T-helper 2 cell treated with Interferon-gamma antibody and Interleukin-4, amounts not matched to agents 5 μg/mL and 100 μg/mL, for 36 hours (primary cell): ENCODE measurements around the gene SPDYE6.
A peak's percentile ranks its signal among the peaks of the same experiment; 100 is the strongest.
"Not testable (repeated sequence)": the region's sequence is repeated elsewhere in the genome, so short reads cannot be mapped to it uniquely, and the experiment has no call there.

Source experiments
- DNase-seq: peaks from one replicate; pipeline ENCODE4 v3.0.0; 2021; ENCODE audit warnings: low spot score
- H3K27ac Mint-ChIP-seq: one replicate; pipeline ENCODE4 v1.8.0; 2021; ENCODE audit warnings: mild to moderate bottlenecking, mixed read lengths
- H3K27me3 Mint-ChIP-seq: one replicate; pipeline ENCODE4 v1.8.0; 2021; ENCODE audit warnings: low read depth, mixed read lengths
- H3K36me3 Mint-ChIP-seq: one replicate; pipeline ENCODE4 v1.8.0; 2021; ENCODE audit warnings: low read depth, mixed read lengths
- H3K4me1 Mint-ChIP-seq: one replicate; pipeline ENCODE4 v1.8.0; 2021; ENCODE audit warnings: low read depth, mixed read lengths
- H3K4me3 Mint-ChIP-seq: one replicate; pipeline ENCODE4 v1.8.0; 2022; ENCODE audit warnings: mild to moderate bottlenecking, moderate library complexity, mixed read lengths
- H3K9me3 Mint-ChIP-seq: one replicate; pipeline ENCODE4 v1.8.0; 2021; ENCODE audit warnings: mixed read lengths

SPDYE6 gene, protein sequence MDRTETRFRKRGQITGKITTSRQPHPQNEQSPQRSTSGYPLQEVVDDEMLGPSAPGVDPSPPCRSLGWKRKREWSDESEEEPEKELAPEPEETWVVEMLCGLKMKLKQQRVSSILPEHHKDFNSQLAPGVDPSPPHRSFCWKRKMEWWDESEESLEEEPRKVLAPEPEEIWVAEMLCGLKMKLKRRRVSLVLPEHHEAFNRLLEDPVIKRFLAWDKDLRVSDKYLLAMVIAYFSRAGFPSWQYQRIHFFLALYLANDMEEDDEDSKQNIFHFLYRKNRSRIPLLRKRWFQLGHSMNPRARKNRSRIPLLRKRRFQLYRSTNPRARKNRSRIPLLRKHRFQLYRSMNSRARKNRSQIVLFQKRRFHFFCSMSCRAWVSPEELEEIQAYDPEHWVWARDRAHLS

DNA sequence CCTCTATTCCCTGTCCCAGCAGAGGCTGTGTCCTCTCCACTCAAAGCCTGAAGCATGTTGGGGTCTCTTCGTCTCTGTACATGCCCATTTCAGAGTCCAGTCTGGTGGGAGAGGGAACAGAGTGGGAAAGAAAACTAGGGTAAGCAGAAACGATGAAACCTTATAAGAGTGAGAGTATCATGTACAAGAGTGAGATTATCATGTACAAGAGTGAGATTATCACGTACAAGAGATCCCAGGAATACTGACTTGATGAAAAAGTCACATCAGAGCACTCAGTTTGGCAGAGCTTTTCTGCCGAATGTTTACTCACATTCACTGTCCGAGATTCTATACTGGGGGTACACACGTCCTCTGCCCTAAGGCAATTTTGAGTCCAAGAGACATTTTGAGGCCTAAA is at the start of gene SPDYE6:
Gene SPDYE6, minus strand, starts transcription at position 101 of the 400 bp plus-strand sequence. CDS start 421 bp downstream, outside the sequence.
- H3K27me3 Mint-ChIP-seq, H3K36me3 Mint-ChIP-seq, H3K4me1 Mint-ChIP-seq, H3K27ac Mint-ChIP-seq, H3K4me3 Mint-ChIP-seq, H3K9me3 Mint-ChIP-seq, DNase-seq: not testable (repeated sequence)

DNA sequence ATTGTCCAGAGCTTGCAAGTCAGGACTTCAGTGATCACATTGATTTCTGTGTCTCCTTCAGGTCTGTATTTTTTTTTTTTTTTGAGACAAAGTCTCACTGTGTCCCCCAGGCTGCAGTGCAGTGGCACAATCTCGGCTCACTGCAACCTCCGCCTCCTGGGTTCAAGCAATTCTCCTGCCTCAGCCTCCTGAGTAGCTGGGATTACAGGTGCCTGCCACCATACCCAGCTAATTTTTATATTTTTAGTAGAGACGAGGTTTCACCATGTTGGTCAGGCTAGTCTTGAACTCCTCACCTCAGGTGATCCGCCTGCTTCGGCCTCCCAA is 48.6 kb upstream of the SPDYE6 start:
- not testable (repeated sequence) for DNase-seq, H3K27ac Mint-ChIP-seq, H3K9me3 Mint-ChIP-seq, H3K4me1 Mint-ChIP-seq, H3K27me3 Mint-ChIP-seq, H3K4me3 Mint-ChIP-seq
- H3K36me3 Mint-ChIP-seq, result peaks cover 56% of the 10 kb centered on the region

DNA sequence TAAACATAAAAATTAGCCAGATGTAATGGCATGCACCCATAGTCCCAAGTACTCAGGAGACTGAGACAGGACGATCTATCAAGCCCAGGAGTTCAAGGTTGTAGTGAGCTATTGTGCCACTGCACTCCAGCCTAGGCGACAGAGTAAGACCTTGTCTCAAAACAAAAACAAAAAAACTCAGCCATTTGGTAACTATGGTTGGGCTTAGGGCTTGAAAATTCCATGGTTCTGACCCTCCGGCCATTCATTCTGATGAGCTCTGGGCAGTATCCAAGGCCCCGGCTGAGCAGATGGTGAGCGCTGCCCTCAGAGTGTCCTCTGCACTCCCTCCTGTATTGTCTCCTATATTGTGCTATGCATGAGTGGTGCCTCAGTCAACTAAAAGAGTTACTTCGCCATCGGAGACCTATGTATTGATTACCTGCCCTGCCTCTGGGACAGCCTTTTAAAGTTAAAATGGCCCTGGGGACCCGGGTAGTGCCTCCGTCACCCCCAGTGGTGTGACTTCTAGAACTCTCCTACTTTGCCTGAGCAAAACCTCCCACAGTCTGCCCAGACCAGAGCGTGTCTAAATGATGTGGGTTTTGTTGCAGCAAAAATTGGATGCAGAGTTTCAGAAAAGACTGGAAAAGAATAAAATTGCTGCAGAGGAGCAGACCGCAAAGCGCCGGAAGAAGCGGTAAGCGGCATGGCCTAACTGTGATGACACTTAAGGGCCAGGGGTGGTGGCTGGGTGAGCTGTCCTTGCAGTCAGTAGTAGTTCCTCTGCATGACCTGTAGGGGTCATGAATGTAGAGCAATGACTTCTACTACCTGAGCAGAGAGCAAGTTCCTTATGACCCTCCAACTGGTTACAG is 48.0 kb upstream of the SPDYE6 start:
- Mint-ChIP-seq H3K36me3 (peaks cover 54% of the 10 kb centered on the region), H3K9me3 (no peaks in the 10 kb centered on the region), H3K4me1 (peaks cover 7% of the 10 kb centered on the region), H3K4me3 (no peak overlapping the region), H3K27ac (no peak overlapping the region), H3K27me3 (no peaks in the 10 kb centered on the region)
- peak; percentile 34 for DNase-seq

DNA sequence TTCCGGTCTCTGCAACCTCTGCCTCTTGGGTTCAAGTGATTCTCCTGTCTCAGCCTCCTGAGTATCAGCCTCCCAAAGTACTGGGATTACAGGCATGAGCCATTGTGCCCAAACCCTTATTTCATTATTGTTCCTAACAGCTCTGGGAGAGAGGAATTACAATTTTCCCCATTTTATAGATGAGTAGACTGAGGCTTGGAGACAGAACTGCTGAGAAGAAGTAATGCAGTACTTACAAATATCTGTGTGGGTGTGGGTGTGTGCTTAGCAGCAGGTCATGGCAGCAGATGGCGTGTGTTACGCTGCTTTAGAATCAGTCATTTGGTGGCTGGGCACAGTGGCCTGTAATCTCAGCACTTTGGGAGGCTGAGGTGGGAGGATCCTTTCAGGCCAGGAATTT is 47.3 kb upstream of the SPDYE6 start:
- Mint-ChIP-seq H3K4me3 (no peak overlapping the region), H3K27ac (no peak overlapping the region), H3K36me3 (peaks cover 51% of the 10 kb centered on the region)

DNA sequence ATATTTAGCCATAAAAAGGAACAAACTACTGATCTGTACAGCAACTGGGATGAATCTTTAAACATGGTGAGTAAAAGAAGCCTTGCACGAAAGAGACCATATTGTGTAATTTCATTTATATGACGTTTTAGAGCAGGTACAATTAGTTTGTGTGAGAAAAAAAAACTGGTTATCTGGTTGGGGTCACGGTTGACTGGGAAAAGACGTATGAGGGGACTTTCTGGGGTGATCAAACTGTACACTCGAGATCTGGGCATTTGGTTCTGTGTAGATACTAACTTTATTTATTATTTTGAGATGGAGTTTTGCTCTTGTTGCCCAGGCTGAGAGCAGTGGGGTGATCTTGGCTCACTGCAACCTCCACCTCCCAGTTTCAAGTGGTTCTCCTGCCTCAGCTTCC is 44.1 kb upstream of the SPDYE6 start:
- H3K36me3 Mint-ChIP-seq, result peaks cover 37% of the 10 kb centered on the region
- peaks cover 16% of the 10 kb centered on the region for H3K4me1 Mint-ChIP-seq
- H3K27me3 Mint-ChIP-seq, result no peaks in the 10 kb centered on the region
- no peak for DNase-seq
- H3K9me3 Mint-ChIP-seq, result no peaks in the 10 kb centered on the region
- H3K27ac Mint-ChIP-seq, result no peak overlapping the region
- H3K4me3 Mint-ChIP-seq, result no peak overlapping the region

More for the DNA sequence above, 47.3 kb upstream of the SPDYE6 start:
- DNase-seq, result no peak
- Mint-ChIP-seq H3K27me3 (no peaks in the 10 kb centered on the region), H3K4me1 (peaks cover 7% of the 10 kb centered on the region), H3K9me3 (no peaks in the 10 kb centered on the region)

DNA sequence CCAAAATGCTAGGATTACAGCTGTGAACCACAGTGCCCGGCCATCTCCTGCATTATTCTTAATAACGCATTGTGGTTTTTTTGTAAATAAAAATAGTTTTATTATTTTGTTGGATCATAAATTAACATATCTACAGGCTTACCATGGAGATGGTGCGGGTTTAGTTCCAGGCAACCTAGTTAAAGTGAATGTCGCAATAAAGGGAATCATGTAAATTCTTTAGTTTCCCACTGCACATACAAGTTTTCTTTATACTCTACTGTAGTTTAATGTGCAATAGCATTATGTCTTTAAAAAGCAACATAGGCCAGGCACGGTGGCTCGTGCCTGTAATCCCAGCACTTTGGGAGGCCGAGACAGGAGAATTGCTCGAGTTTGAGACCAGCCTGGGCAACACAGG is 42.3 kb upstream of the SPDYE6 start:
- no peaks in the 10 kb centered on the region for H3K27me3 Mint-ChIP-seq
- peaks cover 32% of the 10 kb centered on the region for H3K36me3 Mint-ChIP-seq
- H3K4me3 Mint-ChIP-seq, result no peak overlapping the region
- H3K4me1 Mint-ChIP-seq, result peaks cover 12% of the 10 kb centered on the region
- H3K27ac Mint-ChIP-seq, result no peak overlapping the region
- DNase-seq, result no peak
- no peaks in the 10 kb centered on the region for H3K9me3 Mint-ChIP-seq

DNA sequence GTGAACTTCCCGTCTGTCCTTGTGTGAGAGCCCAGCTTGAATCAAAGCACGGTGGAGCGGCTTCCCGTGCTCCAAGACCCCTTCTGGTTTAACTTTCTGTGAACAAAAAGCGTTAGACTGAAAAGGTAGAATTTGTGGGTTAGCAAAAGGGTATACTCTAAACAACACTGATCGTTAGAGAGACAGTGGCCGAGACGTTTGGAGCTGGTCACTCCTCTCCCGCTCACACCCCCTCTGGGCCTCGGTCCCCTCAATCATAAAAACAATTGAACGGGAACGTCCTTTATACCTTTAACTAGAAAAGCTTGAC is 40.4 kb upstream of the SPDYE6 start:
- no peaks in the 10 kb centered on the region for H3K9me3 Mint-ChIP-seq
- H3K27ac Mint-ChIP-seq, result peak overlapping the region; percentile 91
- H3K4me3 Mint-ChIP-seq, result peak overlapping the region; percentile 93
- no peak for DNase-seq
- H3K36me3 Mint-ChIP-seq, result peaks cover 33% of the 10 kb centered on the region
- H3K4me1 Mint-ChIP-seq, result peaks cover 12% of the 10 kb centered on the region
- H3K27me3 Mint-ChIP-seq, result no peaks in the 10 kb centered on the region

DNA sequence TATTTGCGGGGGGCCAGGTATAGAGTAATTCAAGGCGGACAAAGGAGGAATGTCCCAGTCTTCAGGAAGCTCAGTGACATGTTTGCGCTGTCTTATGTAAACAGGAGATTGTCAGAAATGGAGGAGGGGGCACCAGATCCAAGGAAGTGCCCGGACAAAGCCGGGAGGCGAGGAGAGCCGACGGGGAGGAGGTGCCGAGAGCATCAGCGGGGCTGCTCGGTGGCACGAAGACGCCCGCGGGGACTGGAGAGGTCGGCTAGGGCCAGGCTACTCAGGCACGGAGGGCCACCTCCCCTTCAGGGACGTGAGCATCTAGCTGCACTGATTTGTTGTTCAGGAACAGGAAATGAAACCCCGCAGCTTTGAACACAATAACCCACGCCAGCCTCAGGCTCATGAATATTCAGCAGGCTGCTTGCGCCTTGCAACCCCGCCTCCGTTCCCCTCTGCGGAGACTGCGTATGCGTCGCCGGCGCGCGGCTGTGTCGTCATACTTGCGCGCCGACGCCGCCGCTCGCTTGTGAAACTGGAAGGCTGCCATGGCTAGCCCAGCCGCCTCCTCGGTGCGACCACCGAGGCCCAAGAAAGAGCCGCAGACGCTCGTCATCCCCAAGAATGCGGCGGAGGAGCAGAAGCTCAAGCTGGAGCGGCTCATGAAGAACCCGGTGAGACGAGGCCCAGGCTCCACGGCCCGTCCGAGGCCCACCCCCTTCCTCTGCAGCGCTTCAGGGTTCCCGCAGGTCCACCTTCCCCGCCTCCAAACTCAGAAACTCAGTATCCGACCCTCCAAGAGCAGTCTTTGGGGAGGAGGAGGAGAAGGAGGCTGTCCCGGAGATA is 39.8 kb upstream of the SPDYE6 start, which contains the start of gene PRKRIP1:
Gene PRKRIP1, plus strand, starts transcription at position 491 of the 837 bp plus-strand sequence. Its CDS starts 49 bp downstream, at position 540.
- no peaks in the 10 kb centered on the region for H3K9me3 Mint-ChIP-seq
- peaks cover 32% of the 10 kb centered on the region for H3K36me3 Mint-ChIP-seq
- H3K27ac Mint-ChIP-seq, result peak within 1 kb of the TSS; percentile 91
- DNase-seq, result peak; percentile 82
- H3K27me3 Mint-ChIP-seq, result no peaks in the 10 kb centered on the region
- H3K4me3 Mint-ChIP-seq, result peak within 1 kb of the TSS; percentile 93
- H3K4me1 Mint-ChIP-seq, result peaks cover 12% of the 10 kb centered on the region

DNA sequence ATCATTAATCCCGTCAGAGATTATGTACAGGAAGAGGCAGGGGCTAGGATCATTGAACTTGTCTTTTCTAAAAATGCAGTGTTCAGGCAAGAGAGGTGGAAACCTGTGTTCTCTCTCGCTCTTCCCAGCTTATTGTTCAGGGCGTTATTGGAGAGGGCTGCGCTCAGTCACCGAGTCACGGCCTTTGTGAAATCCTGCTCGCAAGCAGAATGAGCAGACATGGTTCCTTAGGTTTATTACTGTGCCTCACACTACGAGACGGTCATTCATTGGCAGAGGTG is 39.3 kb upstream of the SPDYE6 start:
- Mint-ChIP-seq H3K36me3 (peaks cover 28% of the 10 kb centered on the region), H3K27ac (peak overlapping the region; percentile 50), H3K4me3 (peak overlapping the region; percentile 93), H3K27me3 (no peaks in the 10 kb centered on the region), H3K9me3 (no peaks in the 10 kb centered on the region), H3K4me1 (peaks cover 12% of the 10 kb centered on the region)
- no peak for DNase-seq

DNA sequence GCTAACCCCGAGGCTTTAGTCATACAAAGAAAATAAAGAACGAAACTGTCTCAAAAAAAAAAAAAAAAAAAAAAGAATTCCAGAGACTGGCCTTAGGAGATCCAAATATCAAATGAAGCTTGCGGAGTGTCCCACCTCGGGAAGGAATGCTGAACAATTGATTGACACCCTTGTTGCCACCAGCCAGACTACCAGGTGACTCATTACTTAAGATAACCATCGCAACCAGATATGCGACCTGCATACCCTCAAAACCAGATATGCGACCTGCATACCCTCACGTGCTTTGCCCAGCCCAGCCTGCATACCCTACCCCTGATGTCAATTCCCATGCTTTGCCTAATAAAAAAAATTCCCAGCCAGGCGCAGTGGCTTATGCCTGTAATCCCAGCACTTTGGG is 37.2 kb upstream of the SPDYE6 start:
- H3K27me3 Mint-ChIP-seq, result no peaks in the 10 kb centered on the region
- DNase-seq, result no peak
- no peak overlapping the region for H3K27ac Mint-ChIP-seq
- peaks cover 21% of the 10 kb centered on the region for H3K36me3 Mint-ChIP-seq
- H3K9me3 Mint-ChIP-seq, result no peaks in the 10 kb centered on the region
- H3K4me1 Mint-ChIP-seq, result peaks cover 12% of the 10 kb centered on the region
- H3K4me3 Mint-ChIP-seq, result no peak overlapping the region

DNA sequence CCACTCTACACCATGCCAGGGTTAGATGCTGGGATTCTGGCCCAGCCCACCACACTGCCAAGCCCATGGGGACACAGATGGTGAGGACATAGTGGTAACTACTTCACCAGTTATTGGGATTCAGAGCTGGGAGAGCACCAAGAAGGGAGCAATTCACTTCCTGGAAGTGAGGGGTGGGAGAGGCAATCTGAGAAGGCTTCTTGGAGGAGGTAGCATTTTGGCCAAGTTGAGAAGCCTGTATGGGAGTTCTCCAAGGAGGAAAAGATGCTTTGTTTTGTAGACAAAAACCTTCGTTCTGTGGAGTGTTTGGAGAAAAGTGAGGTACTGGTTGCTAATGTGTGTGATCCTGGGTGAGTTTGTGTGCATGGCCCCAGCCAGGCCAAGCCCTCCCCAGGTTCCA is 36.1 kb upstream of the SPDYE6 start:
- Mint-ChIP-seq H3K9me3 (no peaks in the 10 kb centered on the region), H3K4me3 (no peak overlapping the region), H3K4me1 (peaks cover 9% of the 10 kb centered on the region), H3K27ac (no peak overlapping the region), H3K36me3 (peaks cover 18% of the 10 kb centered on the region), H3K27me3 (no peaks in the 10 kb centered on the region)
- DNase-seq, result no peak

DNA sequence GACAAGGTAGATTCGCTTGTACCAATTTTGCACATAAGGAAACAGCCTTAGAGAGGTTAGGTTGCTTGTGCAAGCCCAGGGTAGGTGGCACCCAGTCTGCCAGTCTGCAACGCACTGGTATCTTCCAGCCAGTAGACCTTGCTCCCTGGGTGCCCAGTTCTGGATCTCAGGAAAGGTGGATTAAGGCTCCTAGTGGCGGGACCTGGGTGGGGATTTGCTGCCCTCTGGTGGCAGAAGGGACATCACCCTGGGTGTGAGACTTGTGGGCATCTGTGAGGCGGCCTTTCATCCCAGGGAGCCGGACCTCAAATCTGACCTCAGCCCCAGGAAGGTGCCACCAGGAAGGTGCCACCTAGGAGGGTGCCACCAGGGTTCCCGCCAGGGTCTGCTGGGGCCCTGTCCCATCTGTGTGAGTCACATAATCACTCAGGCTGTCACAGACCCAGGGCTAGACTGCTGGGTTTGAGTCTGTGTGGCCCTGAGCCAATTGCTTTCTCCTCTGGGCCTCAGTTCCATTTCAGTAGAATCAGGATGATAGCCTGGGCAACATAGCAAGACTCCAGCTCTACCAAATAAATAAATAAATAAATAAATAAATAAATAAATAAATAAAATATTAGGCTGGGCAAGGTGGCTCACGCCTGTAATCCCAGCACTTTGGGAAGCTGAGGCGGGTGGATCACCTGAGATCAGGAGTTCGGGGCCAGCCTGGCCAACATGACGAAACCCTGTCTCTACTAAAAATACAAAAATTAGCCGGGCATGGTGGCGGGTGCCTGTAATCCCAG is 34.6 kb upstream of the SPDYE6 start:
- peaks cover 18% of the 10 kb centered on the region for H3K36me3 Mint-ChIP-seq
- H3K27ac Mint-ChIP-seq, result no peak overlapping the region
- DNase-seq, result peak; percentile 53
- H3K4me3 Mint-ChIP-seq, result no peak overlapping the region
- no peaks in the 10 kb centered on the region for H3K9me3 Mint-ChIP-seq
- no peaks in the 10 kb centered on the region for H3K27me3 Mint-ChIP-seq
- peaks cover 5% of the 10 kb centered on the region for H3K4me1 Mint-ChIP-seq

DNA sequence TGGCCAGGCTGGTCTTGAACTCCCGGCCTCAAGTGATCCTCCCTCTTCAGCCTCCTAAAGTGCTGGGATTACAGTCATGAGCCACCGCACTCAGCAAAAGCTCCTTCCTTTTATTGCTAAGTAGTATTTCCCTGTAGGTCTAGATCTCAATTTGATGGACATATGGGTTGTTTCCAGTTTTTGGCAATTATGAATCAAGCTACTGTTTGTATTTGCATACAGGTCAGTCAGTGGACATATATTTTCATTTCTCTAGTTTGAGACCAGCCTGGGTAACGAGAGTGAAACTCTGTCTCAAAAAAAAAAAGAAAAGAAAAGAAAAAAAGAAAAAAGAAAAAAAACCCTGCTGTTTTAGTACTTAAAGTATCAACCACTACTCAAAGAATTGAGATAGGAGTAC is 33.6 kb upstream of the SPDYE6 start:
- H3K27me3 Mint-ChIP-seq, result no peaks in the 10 kb centered on the region
- H3K36me3 Mint-ChIP-seq, result peaks cover 18% of the 10 kb centered on the region
- no peaks in the 10 kb centered on the region for H3K4me1 Mint-ChIP-seq
- DNase-seq, result no peak
- H3K9me3 Mint-ChIP-seq, result no peaks in the 10 kb centered on the region
- H3K27ac Mint-ChIP-seq, result no peak overlapping the region
- no peak overlapping the region for H3K4me3 Mint-ChIP-seq
